GM12878 (cell line): Measurements from ENCODE around the gene HEATR9. TPM values are rescaled to one million over a fixed set of nuclear protein-coding genes. Genes with fewer than 3 reads are reported as not detected.

Source experiments
- ATAC-seq: fragments of 200-7000 bp; cut with Tn5 transposase; 3 replicates; pipeline ENCODE4 v1.9.1; 2020; ENCODE audit warnings: mild to moderate bottlenecking, moderate library complexity
- BruUV-seq: library from RNA; stranded (reverse); fragments of 400-500 nt; replicated peaks from 2 replicates; lab custom pipeline; 2021; lab: Mats Ljungman, UMichigan
- CTCF ChIA-PET: fragments of 300-600 bp; sonication (Branson Sonifier 250); formaldehyde crosslinking; extraction: SDS; loops from one replicate; lab custom pipeline; 2021; ENCODE audit warnings: inconsistent platforms; lab: Yijun Ruan, JAX
- POLR2A ChIA-PET: fragments of 350-600 bp; formaldehyde crosslinking; extraction: SDS; loops from one replicate; lab custom pipeline; 2021; ENCODE audit warnings: inconsistent platforms; lab: Charles Lee
- RAD21 ChIA-PET: fragments of 300-600 bp; sonication (Branson Sonifier 250); formaldehyde crosslinking; loops from one replicate; lab custom pipeline; 2023; ENCODE audit warnings: antibody characterized with exemption; ENCODE audit not compliant: unreplicated experiment; lab: Charles Lee
- SMC1A ChIA-PET: fragments of 300-600 bp; sonication (Branson Sonifier 250); formaldehyde crosslinking; loops from one replicate; lab custom pipeline; 2023; ENCODE audit not compliant: unreplicated experiment, uncharacterized antibody; lab: Charles Lee
- DNase-seq: peaks from one replicate; pipeline ENCODE4 v3.0.0-alpha.2; 2011; ENCODE audit warnings: low read depth, low spot score
- FAIRE-seq: peaks from 3 replicates; lab custom pipeline; 2011; peaks lifted over from hg19 to GRCh38; lab: Jason Lieb, UNC
- H2AFZ ChIP-seq: 2 replicates; pipeline ENCODE4 v1.6.0; 2011; ENCODE audit warnings: low read depth, low read length, control low read depth; ENCODE audit not compliant: control insufficient read depth
- H3K27ac ChIP-seq: 2 replicates; pipeline ENCODE4 v1.5.1; 2011; ENCODE audit warnings: control low read depth; ENCODE audit not compliant: control insufficient read depth, insufficient read depth
- H3K27me3 ChIP-seq, 2 experiments: replicated peaks in 1 of 2; 2 replicates each; pipeline versions ENCODE4 v1.6.0 to v1.6.1; 2011; ENCODE audit warnings: low read length in 1 of 2; ENCODE audit not compliant: control insufficient read depth in 2 of 2, insufficient read depth in 2 of 2
- H3K36me3 ChIP-seq, 2 experiments: 2 replicates each; pipeline ENCODE4 v1.5.1; 2011; ENCODE audit warnings: low read length in 1 of 2; ENCODE audit not compliant: control insufficient read depth in 2 of 2, insufficient read depth in 2 of 2
- H3K4me1 ChIP-seq: 2 replicates; pipeline ENCODE4 v1.6.1; 2011; ENCODE audit warnings: mild to moderate bottlenecking, low read length, moderate library complexity, mixed read lengths; ENCODE audit not compliant: control insufficient read depth, insufficient read depth
- H3K4me2 ChIP-seq: 2 replicates; pipeline ENCODE4 v1.6.0; 2011; ENCODE audit warnings: control low read depth; ENCODE audit not compliant: control insufficient read depth, insufficient read depth
- H3K4me3 ChIP-seq: fragments of 200-600 bp; sonication (generic); 2 replicates; pipeline ENCODE4 v1.5.1; 2016
- H3K79me2 ChIP-seq: 2 replicates; pipeline ENCODE4 v1.6.0; 2011; ENCODE audit warnings: low read length; ENCODE audit not compliant: control insufficient read depth, insufficient read depth
- H3K9ac ChIP-seq: 2 replicates; pipeline ENCODE4 v1.8.0; 2011; ENCODE audit warnings: low read length, control low read depth, mixed read lengths; ENCODE audit not compliant: control insufficient read depth, insufficient read depth
- H3K9me3 ChIP-seq: replicated peaks from 3 replicates; pipeline ENCODE4 v1.5.1; 2011; ENCODE audit warnings: mild to moderate bottlenecking, low read length; ENCODE audit not compliant: control insufficient read depth, insufficient read depth
- H4K20me1 ChIP-seq: 2 replicates; pipeline ENCODE4 v1.6.0; 2011; ENCODE audit not compliant: control insufficient read depth, insufficient read depth
- HDAC6 ChIP-seq: fragments of 200-600 bp; sonication (generic); IDR thresholded peaks from one replicate; pipeline ENCODE4 v1.8.0; 2017; ENCODE audit warnings: antibody characterized with exemption; ENCODE audit not compliant: unreplicated experiment
- IKZF2 ChIP-seq, 2 experiments: fragments of 450-650 bp; IDR thresholded peaks; 2 replicates each; pipeline ENCODE4 v1.6.1; 2017; ENCODE audit warnings: mild to moderate bottlenecking in 2 of 2, moderate library complexity in 2 of 2
- KLF5 ChIP-seq: fragments of 450-650 bp; IDR thresholded peaks from 2 replicates; pipeline ENCODE4 v1.6.1; 2014; ENCODE audit warnings: mild to moderate bottlenecking; ENCODE audit not compliant: partially characterized antibody
- MTA3 ChIP-seq: IDR thresholded peaks from 2 replicates; pipeline ENCODE4 v1.6.1; 2012; ENCODE audit warnings: low read length, inconsistent platforms, borderline replicate concordance
- ZSCAN29 ChIP-seq: fragments of 450-650 bp; IDR thresholded peaks from 2 replicates; pipeline ENCODE4 v1.6.1; 2017; ENCODE audit warnings: mild to moderate bottlenecking, moderate library complexity
- WGBS: methylation state at CpG from one replicate; pipeline ENCODE4 v1.1.6; 2016; ENCODE audit warnings: low lambda C conversion rate; ENCODE audit not compliant: insufficient replicate concordance, insufficient coverage; ENCODE audit errors: missing lambda C conversion rate; 5-methylcytosine and 5-hydroxymethylcytosine counted together
- in situ Hi-C: fragments of 300-500 bp; cut with MboI; formaldehyde crosslinking; loops from 9 replicates; pipeline ENCODE4 v1.14.3; 2018; ENCODE audit warnings: mixed read lengths
- intact Hi-C: fragments of 100-400 bp; cut with micrococcal nuclease; formaldehyde crosslinking; loops from one replicate; pipeline ENCODE4 v1.14.2; 2022; ENCODE audit not compliant: unreplicated experiment
- polyA plus RNA-seq, 11 experiments: library from polyadenylated mRNA; depleted of rRNA in 4 of 11; unstranded in 6 of 11; stranded (reverse) in 5 of 11; fragments of >200 nt; fragmentation: Nextera tagmentation in 4 of 11; fragmentation: Illumina TruSeq in 1 of 11; extraction: Ambion mirVana in 4 of 11; extraction: Trizol in 1 of 11; gene quantifications; 1 replicate in 1 of 11; 2 replicates in 10 of 11; pipeline versions ENCODE4 v1.2.1 to v1.2.3, GENCODE V29; 2011 to 2016; ENCODE audit warnings: inconsistent platforms in 2 of 11, missing spikeins in 2 of 11, low read depth in 1 of 11
- total RNA-seq, 4 experiments: library from RNA; depleted of rRNA in 3 of 4; stranded (reverse); fragments of >200 nt in 3 of 4; fragmentation: Illumina TruSeq in 1 of 4; extraction: Trizol in 1 of 4; gene quantifications; 2 replicates each; pipeline versions ENCODE4 v1.2.1 to v1.2.3, GENCODE V29; 2013 to 2021
- TF ChIP-seq, protein P1 (sequence below): IDR thresholded peaks from 2 replicates; pipeline ENCODE4 v1.6.1; 2012; ENCODE audit warnings: low read depth, low read length, improper control_type of control experiment
- TF ChIP-seq, protein P2 (sequence below): fragments of 450-650 bp; IDR thresholded peaks from 2 replicates; pipeline ENCODE4 v1.6.1; 2017; ENCODE audit warnings: low read depth, mild to moderate bottlenecking, moderate library complexity
- TF ChIP-seq, protein P3 (sequence below): fragments of 450-650 bp; IDR thresholded peaks from 2 replicates; pipeline ENCODE4 v1.6.1; 2017; ENCODE audit warnings: mild to moderate bottlenecking, moderate library complexity
- TF ChIP-seq, protein P4 (sequence below): IDR thresholded peaks from 2 replicates; pipeline ENCODE4 v1.6.1; 2011; ENCODE audit warnings: borderline replicate concordance, low read depth, mild to moderate bottlenecking, moderate library complexity, low read length; ENCODE audit not compliant: insufficient read depth, poor library complexity, severe bottlenecking

The HEATR9 gene
- total and polyA plus RNA-seq, 10 of the 15 experiments (the other 5 are each of a cell fraction or from before 2014, with no cell fraction given), result 0.04 to 0.43 (median 0.13) TPM; not detected in 2

DNA sequence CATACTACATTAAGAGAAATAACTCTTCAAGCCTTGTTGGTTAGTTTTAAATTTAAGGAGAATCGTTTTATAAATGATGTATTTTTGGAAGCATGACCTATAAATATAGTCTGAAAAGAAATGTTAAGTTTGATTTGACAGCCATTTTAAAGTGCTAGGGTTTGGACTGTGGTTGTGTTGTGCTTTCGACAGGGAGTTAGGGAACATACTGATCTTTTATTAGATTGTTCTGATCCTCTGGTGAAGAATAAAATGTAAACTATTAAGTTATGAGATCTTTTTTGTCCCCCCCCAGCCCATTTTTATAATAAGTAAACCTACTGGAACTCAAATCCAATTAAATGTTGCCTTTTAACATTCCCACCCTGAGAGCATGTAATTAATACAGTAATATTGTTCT lies 47.4 kb downstream of the HEATR9 start (continued):
- TF ChIP-seq, protein P1, sequence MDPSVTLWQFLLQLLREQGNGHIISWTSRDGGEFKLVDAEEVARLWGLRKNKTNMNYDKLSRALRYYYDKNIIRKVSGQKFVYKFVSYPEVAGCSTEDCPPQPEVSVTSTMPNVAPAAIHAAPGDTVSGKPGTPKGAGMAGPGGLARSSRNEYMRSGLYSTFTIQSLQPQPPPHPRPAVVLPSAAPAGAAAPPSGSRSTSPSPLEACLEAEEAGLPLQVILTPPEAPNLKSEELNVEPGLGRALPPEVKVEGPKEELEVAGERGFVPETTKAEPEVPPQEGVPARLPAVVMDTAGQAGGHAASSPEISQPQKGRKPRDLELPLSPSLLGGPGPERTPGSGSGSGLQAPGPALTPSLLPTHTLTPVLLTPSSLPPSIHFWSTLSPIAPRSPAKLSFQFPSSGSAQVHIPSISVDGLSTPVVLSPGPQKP, result no peak
- no peak for TF ChIP-seq IKZF2 (IDR thresholded peaks at IDR 0.05)

DNA sequence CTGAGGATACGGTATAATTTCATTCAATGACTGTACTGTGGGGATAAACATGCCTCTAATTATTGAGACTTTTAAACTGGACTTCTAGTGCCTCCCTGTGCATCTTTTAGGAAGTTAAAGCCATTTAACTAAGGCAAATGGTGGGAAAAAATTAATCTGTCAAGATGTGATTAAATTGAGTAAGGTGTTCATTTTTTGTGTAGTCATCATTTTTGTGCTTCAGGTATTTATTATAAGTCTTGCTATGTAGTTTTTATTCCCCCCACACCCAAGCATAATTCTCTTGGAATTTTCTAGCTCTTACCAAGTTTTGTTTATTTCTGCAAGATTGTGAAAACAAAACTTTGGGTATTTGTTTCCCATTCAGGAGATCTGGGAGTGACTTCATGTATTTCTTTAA lies 49.2 kb downstream of the HEATR9 start:
- BruUV-seq, result no TSS peak
- H3K4me2 ChIP-seq, result no peak overlapping the region
- 43% methylated on average over 1 of the region's 1 CpG for WGBS
- H3K4me3 ChIP-seq, result no peak overlapping the region
- no peaks in the 10 kb centered on the region for H4K20me1 ChIP-seq
- no peak overlapping the region for H3K9ac ChIP-seq
- no peak overlapping the region for H2AFZ ChIP-seq
- CTCF ChIA-PET, result interaction anchor here (0.9 to 2.6 kb wide), 9 partner anchors 9 to 667 kb away, joined by 3 to 11 read pairs (median 4); partner anchors contain the start of gene TAF15
- intact Hi-C loops (no loop called here), in situ Hi-C loops (no loop called here)
- H3K27me3 ChIP-seq, result no peaks in the 10 kb centered on the region
- peaks cover 31% of the 10 kb centered on the region for H3K79me2 ChIP-seq
- no peak overlapping the region for H3K27ac ChIP-seq
- H3K4me1 ChIP-seq, result no peaks in the 10 kb centered on the region
- RAD21 ChIA-PET, result interaction anchor here (1.3 kb wide), 1 partner anchor 9 kb away, joined by 4 read pairs; no protein-coding TSS in a partner anchor
- no peaks in the 10 kb centered on the region for H3K9me3 ChIP-seq
- TF ChIP-seq KLF5 (no peak), ZSCAN29 (no peak), HDAC6 (no peak), MTA3 (no peak)
- TF ChIP-seq, protein P2, sequence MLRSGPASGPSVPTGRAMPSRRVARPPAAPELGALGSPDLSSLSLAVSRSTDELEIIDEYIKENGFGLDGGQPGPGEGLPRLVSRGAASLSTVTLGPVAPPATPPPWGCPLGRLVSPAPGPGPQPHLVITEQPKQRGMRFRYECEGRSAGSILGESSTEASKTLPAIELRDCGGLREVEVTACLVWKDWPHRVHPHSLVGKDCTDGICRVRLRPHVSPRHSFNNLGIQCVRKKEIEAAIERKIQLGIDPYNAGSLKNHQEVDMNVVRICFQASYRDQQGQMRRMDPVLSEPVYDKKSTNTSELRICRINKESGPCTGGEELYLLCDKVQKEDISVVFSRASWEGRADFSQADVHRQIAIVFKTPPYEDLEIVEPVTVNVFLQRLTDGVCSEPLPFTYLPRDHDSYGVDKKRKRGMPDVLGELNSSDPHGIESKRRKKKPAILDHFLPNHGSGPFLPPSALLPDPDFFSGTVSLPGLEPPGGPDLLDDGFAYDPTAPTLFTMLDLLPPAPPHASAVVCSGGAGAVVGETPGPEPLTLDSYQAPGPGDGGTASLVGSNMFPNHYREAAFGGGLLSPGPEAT, result no peak
- TF ChIP-seq, protein P3, sequence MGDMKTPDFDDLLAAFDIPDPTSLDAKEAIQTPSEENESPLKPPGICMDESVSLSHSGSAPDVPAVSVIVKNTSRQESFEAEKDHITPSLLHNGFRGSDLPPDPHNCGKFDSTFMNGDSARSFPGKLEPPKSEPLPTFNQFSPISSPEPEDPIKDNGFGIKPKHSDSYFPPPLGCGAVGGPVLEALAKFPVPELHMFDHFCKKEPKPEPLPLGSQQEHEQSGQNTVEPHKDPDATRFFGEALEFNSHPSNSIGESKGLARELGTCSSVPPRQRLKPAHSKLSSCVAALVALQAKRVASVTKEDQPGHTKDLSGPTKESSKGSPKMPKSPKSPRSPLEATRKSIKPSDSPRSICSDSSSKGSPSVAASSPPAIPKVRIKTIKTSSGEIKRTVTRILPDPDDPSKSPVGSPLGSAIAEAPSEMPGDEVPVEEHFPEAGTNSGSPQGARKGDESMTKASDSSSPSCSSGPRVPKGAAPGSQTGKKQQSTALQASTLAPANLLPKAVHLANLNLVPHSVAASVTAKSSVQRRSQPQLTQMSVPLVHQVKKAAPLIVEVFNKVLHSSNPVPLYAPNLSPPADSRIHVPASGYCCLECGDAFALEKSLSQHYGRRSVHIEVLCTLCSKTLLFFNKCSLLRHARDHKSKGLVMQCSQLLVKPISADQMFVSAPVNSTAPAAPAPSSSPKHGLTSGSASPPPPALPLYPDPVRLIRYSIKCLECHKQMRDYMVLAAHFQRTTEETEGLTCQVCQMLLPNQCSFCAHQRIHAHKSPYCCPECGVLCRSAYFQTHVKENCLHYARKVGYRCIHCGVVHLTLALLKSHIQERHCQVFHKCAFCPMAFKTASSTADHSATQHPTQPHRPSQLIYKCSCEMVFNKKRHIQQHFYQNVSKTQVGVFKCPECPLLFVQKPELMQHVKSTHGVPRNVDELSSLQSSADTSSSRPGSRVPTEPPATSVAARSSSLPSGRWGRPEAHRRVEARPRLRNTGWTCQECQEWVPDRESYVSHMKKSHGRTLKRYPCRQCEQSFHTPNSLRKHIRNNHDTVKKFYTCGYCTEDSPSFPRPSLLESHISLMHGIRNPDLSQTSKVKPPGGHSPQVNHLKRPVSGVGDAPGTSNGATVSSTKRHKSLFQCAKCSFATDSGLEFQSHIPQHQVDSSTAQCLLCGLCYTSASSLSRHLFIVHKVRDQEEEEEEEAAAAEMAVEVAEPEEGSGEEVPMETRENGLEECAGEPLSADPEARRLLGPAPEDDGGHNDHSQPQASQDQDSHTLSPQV, result no peak
- TF ChIP-seq, protein P4, sequence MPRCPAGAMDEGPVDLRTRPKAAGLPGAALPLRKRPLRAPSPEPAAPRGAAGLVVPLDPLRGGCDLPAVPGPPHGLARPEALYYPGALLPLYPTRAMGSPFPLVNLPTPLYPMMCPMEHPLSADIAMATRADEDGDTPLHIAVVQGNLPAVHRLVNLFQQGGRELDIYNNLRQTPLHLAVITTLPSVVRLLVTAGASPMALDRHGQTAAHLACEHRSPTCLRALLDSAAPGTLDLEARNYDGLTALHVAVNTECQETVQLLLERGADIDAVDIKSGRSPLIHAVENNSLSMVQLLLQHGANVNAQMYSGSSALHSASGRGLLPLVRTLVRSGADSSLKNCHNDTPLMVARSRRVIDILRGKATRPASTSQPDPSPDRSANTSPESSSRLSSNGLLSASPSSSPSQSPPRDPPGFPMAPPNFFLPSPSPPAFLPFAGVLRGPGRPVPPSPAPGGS, result no peak
- DNase-seq, result no peak
- FAIRE-seq, result no peak
- peaks cover 0 to 30% of the 10 kb centered on the region in 2 experiments for H3K36me3 ChIP-seq
- no peak for ATAC-seq
- SMC1A ChIA-PET, result interaction anchor here (1.1 to 2.0 kb wide), 8 partner anchors 9 to 150 kb away, joined by 3 to 11 read pairs (median 5); partner anchors contain the start of gene TAF15
- POLR2A ChIA-PET, result interaction anchor here (0.9 kb wide), 1 partner anchor 14 kb away, joined by 3 read pairs; no protein-coding TSS in a partner anchor
